HEK293T (cell line): ENCODE measurements around the gene C5orf58.

ENCODE experiments used
- FOXK2 ChIP-seq: fragments of 450-650 bp; IDR thresholded peaks from 2 replicates; pipeline ENCODE4 v1.6.1; 2016; ENCODE audit warnings: mild to moderate bottlenecking
- HDGF ChIP-seq: fragments of 450-650 bp; IDR thresholded peaks from 2 replicates; pipeline ENCODE4 v1.6.1; 2017; ENCODE audit warnings: antibody characterized with exemption, borderline replicate concordance
- PKNOX1 ChIP-seq: fragments of 450-650 bp; IDR thresholded peaks from 2 replicates; pipeline ENCODE4 v1.6.1; 2016
- SP1 ChIP-seq: fragments of 450-650 bp; IDR thresholded peaks from 2 replicates; pipeline ENCODE4 v1.6.1; 2017
- ZNF384 ChIP-seq: fragments of 450-650 bp; IDR thresholded peaks from 2 replicates; pipeline ENCODE4 v1.6.1; 2016

- no peak for TF ChIP-seq HDGF
- TF ChIP-seq PKNOX1 = no peak
- no peak for TF ChIP-seq ZNF384
- no peak for TF ChIP-seq FOXK2
- TF ChIP-seq SP1 = no peak
Observed at GRCh38 chr5:170252109-170252508, 19.3 kb downstream of the C5orf58 start.
